Measurements from ENCODE around the gene CNTNAP2.

Gene CNTNAP2

GRCh38 chr7:147428075-147428474 is 1311.5 kb downstream of the CNTNAP2 start:
- in situ Hi-C loops (cut with HindIII; ENCODE audit: low sequenced_read_pairs) = no loop called here

- in situ Hi-C loops (cut with HindIII; ENCODE audit: low sequenced_read_pairs) = no loop called here
These were observed 1313.4 kb downstream of the CNTNAP2 start for GRCh38 chr7:147429961-147430360.

DNA sequence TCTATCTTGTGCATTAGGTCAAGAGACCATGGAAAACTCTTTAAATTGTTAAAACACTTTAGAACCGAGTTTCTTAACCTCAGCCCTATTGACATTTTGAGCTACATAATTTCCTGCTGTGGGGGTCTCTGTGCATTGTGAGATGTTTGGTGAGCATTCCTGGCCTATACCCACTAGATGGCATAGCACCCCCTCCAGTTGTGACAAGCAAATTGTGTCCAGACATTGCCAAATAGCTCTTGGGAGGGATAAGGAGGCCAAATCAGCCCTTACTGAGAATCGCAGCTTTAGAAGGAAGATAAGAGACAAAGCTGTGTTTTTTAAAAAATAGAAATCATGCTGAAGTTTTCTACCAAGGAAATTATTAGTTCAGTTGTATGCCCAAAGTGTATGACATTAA is 1315.5 kb downstream of the CNTNAP2 start:
- in situ Hi-C loops (cut with HindIII; ENCODE audit: low sequenced_read_pairs) = no loop called here

DNA sequence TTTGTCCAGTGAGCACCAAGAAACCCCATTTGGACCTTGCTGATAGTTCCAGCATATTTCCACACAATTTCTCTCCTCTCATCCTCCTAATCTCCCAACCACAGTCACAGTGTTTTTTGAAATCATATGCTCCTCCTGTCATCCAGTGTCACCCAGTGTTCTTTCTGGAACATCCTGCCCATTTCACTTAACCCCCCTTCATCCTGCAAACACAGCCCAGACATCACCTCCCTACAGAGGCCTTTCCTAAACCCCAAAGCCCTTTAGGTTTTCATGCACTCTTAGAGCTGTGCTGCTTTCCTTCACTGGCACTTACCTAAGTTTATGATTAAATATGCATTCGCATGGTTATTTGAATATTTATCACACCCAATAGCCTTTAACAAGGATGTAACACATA is 1316.0 kb downstream of the CNTNAP2 start:
- in situ Hi-C loops (cut with HindIII; ENCODE audit: low sequenced_read_pairs) = no loop called here

DNA sequence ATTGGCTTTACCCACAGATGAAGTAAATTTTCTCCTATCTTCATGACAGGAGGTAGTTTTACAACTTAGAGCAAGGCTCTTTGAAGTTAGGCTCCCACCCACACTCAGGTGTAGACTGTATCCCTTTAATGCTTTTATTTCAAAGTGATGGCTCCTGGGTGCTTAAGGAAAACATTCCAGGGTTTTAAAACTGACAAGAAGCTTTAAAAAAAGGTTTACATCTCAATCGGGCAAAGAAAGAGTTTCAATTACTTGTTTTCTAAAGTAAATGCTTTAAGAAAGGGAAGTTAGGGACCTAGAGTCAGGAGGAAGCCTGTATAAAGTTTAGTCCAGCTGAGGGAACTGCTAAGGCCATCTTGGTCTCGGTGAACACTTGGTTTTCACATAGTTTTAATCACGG is 1320.1 kb downstream of the CNTNAP2 start:
- in situ Hi-C loops (cut with HindIII; ENCODE audit: low sequenced_read_pairs) = no loop called here

- in situ Hi-C loops (cut with HindIII; ENCODE audit: low sequenced_read_pairs) = no loop called here
These were observed 1321.6 kb downstream of the CNTNAP2 start for GRCh38 chr7:147438216-147438615.

- in situ Hi-C loops (cut with HindIII; ENCODE audit: low sequenced_read_pairs) = no loop called here
These were observed 1327.3 kb downstream of the CNTNAP2 start for GRCh38 chr7:147443942-147444341.

DNA sequence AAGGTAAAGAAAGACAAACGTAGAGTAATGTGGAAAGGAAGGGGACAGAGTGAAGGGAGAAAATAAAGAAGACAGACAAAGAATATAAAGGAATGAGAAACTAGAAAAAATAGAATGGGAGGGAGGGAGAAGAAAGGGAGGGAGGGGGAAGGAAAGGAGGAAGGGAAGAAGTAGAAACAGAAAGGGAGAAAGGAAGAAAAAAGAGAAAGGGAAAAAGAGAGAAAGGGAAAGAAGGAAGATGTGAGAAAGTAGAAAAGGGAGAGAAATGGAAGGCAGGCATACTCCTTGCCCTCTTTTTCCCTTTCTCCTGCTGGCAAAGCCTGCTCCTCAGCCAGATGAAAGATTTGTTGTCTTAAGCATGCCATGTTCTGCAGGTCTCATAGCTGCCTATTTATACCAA is 1336.2 kb downstream of the CNTNAP2 start:
- in situ Hi-C loops (cut with HindIII; ENCODE audit: low sequenced_read_pairs) = no loop called here

DNA sequence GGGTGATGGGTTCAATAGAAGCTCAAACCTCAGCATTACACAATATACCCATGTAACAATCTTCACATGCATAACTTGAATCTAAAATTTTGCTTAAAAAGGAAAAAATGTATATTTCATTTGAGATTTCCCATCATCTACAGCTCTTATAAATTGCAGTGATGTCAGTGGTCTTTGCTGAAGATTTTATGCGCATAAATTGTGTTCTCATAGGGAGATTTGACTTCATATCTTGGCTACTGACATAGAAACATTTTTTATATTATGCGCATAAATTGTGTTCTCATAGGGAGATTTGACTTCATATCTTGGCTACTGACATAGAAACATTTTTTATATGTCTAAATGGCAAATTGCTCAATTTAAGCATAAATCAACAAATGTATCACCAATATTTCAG is 1348.6 kb downstream of the CNTNAP2 start:
- in situ Hi-C loops (cut with HindIII; ENCODE audit: low sequenced_read_pairs) = no loop called here

DNA sequence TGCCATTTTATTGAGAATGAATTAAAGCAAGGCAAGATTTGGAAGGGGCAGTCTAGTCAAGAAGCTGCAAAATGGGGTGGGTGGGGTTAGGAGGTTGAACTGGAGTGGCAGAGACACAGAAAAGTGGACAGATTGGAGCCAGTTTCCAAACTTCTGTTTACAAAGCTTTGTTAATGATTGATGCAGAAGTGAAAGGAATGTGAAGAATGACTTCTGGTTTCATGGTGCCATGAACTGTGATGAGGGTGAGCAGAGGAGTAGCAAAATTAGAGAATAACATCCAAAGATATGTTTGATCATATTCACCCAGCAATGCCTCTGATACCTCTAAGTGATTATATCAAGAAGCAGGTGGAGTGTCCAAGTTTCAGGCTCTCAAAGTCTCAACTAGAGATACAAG is 1356.0 kb downstream of the CNTNAP2 start:
- in situ Hi-C loops (cut with HindIII; ENCODE audit: low sequenced_read_pairs) = no loop called here

- in situ Hi-C loops (cut with HindIII; ENCODE audit: low sequenced_read_pairs) = no loop called here
These were observed 1358.3 kb downstream of the CNTNAP2 start for GRCh38 chr7:147474862-147475261.

DNA sequence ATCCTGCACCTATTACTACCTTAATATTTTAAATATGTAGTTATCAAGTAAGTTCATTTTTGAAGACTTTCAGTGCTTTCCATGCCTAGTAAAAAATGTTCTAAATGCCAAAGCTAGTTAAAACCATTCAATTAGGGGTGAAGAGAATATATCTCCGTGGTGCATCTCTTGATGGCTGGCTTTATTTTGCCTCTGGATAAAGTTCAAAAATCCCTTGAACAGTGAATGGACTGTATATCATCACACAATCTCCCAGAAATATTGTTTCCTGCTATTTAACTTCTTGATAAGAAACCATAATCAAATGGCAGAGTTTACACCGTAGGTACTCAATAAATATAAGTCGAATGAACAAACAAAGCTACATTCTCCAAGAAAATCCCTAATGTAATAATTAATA is 1360.9 kb downstream of the CNTNAP2 start:
- in situ Hi-C loops (cut with HindIII; ENCODE audit: low sequenced_read_pairs) = no loop called here

GRCh38 chr7:147478796-147479195 is 1362.2 kb downstream of the CNTNAP2 start:
- in situ Hi-C loops (cut with HindIII; ENCODE audit: low sequenced_read_pairs) = no loop called here

DNA sequence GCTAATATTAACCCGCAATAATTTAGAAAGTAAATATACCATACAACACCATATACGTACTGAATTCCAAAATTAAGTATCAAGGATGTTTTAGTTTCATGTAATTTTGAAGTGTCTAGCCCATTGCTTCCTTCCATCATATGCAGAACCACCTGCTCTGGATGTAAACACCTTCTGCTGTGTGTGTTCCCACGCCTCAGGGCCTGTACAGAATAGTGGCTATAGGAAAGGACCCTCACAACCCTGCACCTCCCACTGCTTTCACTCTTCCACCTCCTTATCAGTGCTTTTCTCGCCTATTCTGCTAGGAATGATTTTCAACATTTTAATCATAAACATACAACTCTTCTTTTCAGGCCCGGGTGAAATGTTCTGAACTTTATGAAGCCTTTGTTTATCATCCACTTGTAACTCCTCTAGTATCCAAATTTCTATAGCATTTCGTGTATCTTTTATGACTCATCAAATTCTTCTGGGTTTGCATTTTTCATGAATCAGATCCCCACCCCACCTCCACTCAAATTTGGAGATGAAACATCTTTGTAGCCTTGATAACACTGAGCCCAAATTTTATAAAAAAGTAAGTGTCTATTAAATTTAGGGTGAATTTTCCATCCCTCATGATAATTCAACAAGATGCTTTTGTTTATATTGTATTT is 1367.2 kb downstream of the CNTNAP2 start:
- in situ Hi-C loops (cut with HindIII; ENCODE audit: low sequenced_read_pairs) = no loop called here

DNA sequence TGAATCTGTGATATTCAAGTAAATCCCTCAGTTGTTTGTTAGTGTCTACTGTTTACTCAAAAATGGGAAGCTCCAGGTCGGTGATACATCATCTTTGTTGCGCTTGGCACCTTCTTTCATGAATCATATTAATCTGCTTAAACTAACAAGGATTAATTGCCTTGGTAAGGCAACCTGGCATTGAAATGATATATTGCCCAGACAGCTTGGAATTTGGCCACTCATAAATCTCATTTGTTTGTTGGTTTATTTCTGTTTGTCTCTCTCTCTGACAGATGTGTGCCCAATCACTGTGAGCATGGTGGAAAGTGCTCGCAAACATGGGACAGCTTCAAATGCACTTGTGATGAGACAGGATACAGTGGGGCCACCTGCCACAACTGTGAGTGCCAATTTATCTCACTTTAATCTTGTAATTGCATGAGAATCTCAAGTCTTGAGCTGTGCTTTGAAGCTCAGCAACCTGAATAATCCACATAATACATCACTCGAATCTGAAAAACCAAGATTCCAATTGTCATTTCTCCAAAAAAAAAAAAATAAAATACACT is 1369.1 kb downstream of the CNTNAP2 start:
- in situ Hi-C loops (cut with HindIII; ENCODE audit: low sequenced_read_pairs) = no loop called here

- in situ Hi-C loops (cut with HindIII; ENCODE audit: low sequenced_read_pairs) = no loop called here
These were observed 1376.0 kb downstream of the CNTNAP2 start for GRCh38 chr7:147492606-147493005.

DNA sequence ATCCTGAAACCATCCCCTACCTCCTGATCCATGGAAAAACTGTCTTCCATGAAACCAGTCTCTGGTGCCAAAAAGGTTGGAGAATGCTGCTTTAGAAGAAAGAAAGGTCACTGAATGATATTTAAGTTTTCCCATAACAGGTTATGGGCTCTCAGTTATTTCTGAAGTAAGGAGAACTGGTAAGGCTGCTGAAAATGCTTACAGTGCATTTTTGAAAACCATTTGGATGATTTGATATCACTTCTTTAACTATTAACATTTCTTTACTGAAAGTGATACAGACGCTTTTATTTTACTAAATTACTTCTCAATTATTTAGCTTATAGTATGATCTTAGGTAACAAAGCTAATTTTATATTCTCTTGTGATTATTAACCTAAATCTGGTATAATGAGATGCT is 1379.6 kb downstream of the CNTNAP2 start:
- in situ Hi-C loops (cut with HindIII; ENCODE audit: low sequenced_read_pairs) = no loop called here

- in situ Hi-C loops (cut with HindIII; ENCODE audit: low sequenced_read_pairs) = no loop called here
These were observed 1380.6 kb downstream of the CNTNAP2 start for GRCh38 chr7:147497246-147497645.

DNA sequence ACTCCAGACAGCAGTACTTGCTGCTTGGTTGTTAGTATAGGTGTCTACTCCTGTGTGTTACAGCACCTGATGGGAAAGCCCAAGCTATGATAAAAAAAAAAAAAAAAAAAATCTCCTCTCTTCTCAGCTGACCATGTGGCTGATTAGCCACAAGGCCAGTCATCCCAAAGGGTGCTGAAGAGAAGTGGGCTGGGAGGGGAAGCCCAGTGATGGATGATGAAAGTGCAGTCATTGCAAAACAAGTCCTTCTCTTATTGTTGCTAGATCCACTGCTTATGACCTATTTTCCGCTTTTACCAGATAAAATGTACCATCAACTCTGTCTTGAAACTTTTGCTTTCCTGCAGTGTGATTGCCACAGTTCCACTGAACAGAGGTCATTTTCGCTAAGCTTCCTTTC is 1381.5 kb downstream of the CNTNAP2 start:
- in situ Hi-C loops (cut with HindIII; ENCODE audit: low sequenced_read_pairs) = no loop called here

- in situ Hi-C loops (cut with HindIII; ENCODE audit: low sequenced_read_pairs) = no loop called here
These were observed 1392.5 kb downstream of the CNTNAP2 start for GRCh38 chr7:147509035-147509501.

GRCh38 chr7:147509541-147510200 is 1393.1 kb downstream of the CNTNAP2 start:
- in situ Hi-C loops (cut with HindIII; ENCODE audit: low sequenced_read_pairs) = no loop called here

GRCh38 chr7:147510201-147510542 is 1393.6 kb downstream of the CNTNAP2 start:
- in situ Hi-C loops (cut with HindIII; ENCODE audit: low sequenced_read_pairs) = no loop called here

All from endothelial cell of hepatic sinusoid (primary cell).